ENCODE measurements around the gene MUC13. TPM values are rescaled to one million over a fixed set of nuclear protein-coding genes. Genes with fewer than 3 reads are reported as not detected.

Gene MUC13
- total RNA-seq, 1 experiment from 2014 or later: not detected

GRCh38 chr3:124886168-124887056, 48.1 kb downstream of the MUC13 start:
- Histone ChIP-seq H3K27ac (ENCODE audit: insufficient read length, low read depth, low read length) (peak overlapping the region; percentile 21), H4K91ac (ENCODE audit: insufficient read length, low read depth, low read length) (no peak overlapping the region), H3K18ac (ENCODE audit: insufficient read length, low read depth, low read length) (peak overlapping the region; percentile 73), H3K79me1 (ENCODE audit: insufficient read depth, low read depth, low read length, poor library complexity, severe bottlenecking) (peaks cover 8% of the 10 kb centered on the region), H2BK20ac (ENCODE audit: low read depth, low read length, poor library complexity, severe bottlenecking) (no peak overlapping the region), H2AK5ac (ENCODE audit: insufficient read length, low read length) (no peak overlapping the region), H3T11ph (ENCODE audit: low read length) (no peak overlapping the region), H3K4me1 (ENCODE audit: insufficient read depth, low read length) (peaks cover 24% of the 10 kb centered on the region), H3K23ac (ENCODE audit: insufficient read length, low read depth, low read length) (no peak overlapping the region), H4K8ac (replicated peaks; ENCODE audit: insufficient read length, low read depth, low read length) (no peak overlapping the region), H2AFZ (ENCODE audit: low read length) (no peak overlapping the region), H3K4me2 (ENCODE audit: insufficient read depth, insufficient read length, low read length) (peak overlapping the region; percentile 73), H3K4ac (ENCODE audit: low read depth, low read length) (no peak overlapping the region), H3K23me2 (ENCODE audit: insufficient read length, low read depth, low read length, poor library complexity, severe bottlenecking) (peaks cover 14% of the 10 kb centered on the region), H4K5ac (ENCODE audit: insufficient read length, low read depth, low read length) (no peak overlapping the region), H2BK12ac (ENCODE audit: insufficient read length, low read depth, low read length) (no peak overlapping the region), H4K20me1 (ENCODE audit: control insufficient read depth, insufficient read depth, insufficient read length) (no peaks in the 10 kb centered on the region), H3K14ac (ENCODE audit: insufficient read depth, low read length) (peak overlapping the region; percentile 88), H2BK120ac (ENCODE audit: low read depth, low read length, poor library complexity, severe bottlenecking) (no peak overlapping the region), H3K27me3 (ENCODE audit: insufficient read depth, low read length) (no peaks in the 10 kb centered on the region), H3K9me3 (ENCODE audit: control insufficient read depth, low read depth, low read length) (no peaks in the 10 kb centered on the region), H3K9ac (ENCODE audit: extremely low read depth, insufficient read length, low read length) (peak overlapping the region; percentile 68), H3K79me2 (ENCODE audit: insufficient read depth, low read length) (peaks cover 19% of the 10 kb centered on the region; the same call in 1 of the 2 replicates), H3K56ac (ENCODE audit: insufficient read length, low read depth, low read length) (no peak overlapping the region), H2BK15ac (ENCODE audit: low read depth, low read length) (no peak overlapping the region), H2BK5ac (ENCODE audit: insufficient read length, low read length) (no peak overlapping the region)
- peaks cover 8 to 16% (median 10%) of the 10 kb centered on the region in 3 experiments; a peak in 6 of 7 replicates for H3K36me3 Mint-ChIP-seq (ENCODE audit: insufficient read depth in 1 of 3, low read depth in 3 of 3)
- H3K27me3 Mint-ChIP-seq (ENCODE audit: low read depth): no peaks in the 10 kb centered on the region; the same call in 1 of the 2 replicates
- no peak for TF ChIP-seq CTCF (conservative IDR thresholded peaks at IDR 0.05)
- peak overlapping the region; percentile 87 to 90 for H3K4me3 Mint-ChIP-seq
- DNase-seq: peak; percentile 75
- peak overlapping the region; percentile 91 to 96 (median 95) for H3K27ac Mint-ChIP-seq
- no CpG with 5 or more reads among the region's 87 CpGs for WGBS (ENCODE audit: extremely low coverage, insufficient read length, low lambda C conversion rate)
- peaks cover 68 to 71% of the 10 kb centered on the region in 2 experiments for H3K4me1 Mint-ChIP-seq
- no peaks in the 10 kb centered on the region; a peak in 1 of 5 replicates for H3K9me3 Mint-ChIP-seq
